ENCODE measurements around the gene C2CD2. TPM values are rescaled to one million over a fixed set of nuclear protein-coding genes. Genes with fewer than 3 reads are reported as not detected.

C2CD2 gene
- total and polyA plus RNA-seq, 2 experiments from 2014 or later = 8.7 to 12.4 TPM

GRCh38 chr21:41856572-41856971 is 97.2 kb downstream of the C2CD2 start:
- Histone ChIP-seq H3K4me1 (ENCODE audit: low read depth) (peaks cover 5% of the 10 kb centered on the region), H3K4me3 (no peak overlapping the region), H3K36me3 (no peaks in the 10 kb centered on the region), H3K9me3 (ENCODE audit: low read depth) (no peaks in the 10 kb centered on the region), H3K27ac (no peak overlapping the region), H3K27me3 (no peaks in the 10 kb centered on the region)
- TF ChIP-seq CTCF (IDR thresholded peaks at IDR 0.05; ENCODE audit: low read depth, low read length) = no peak
- no peak for DNase-seq (ENCODE audit: low read depth in 1 of 2, low spot score in 1 of 2)

GRCh38 chr21:41854426-41854995 is 99.3 kb downstream of the C2CD2 start:
- Histone ChIP-seq H3K4me1 (ENCODE audit: low read depth) (peaks cover 11% of the 10 kb centered on the region), H3K4me3 (no peak overlapping the region), H3K9me3 (ENCODE audit: low read depth) (no peaks in the 10 kb centered on the region), H3K27me3 (no peaks in the 10 kb centered on the region), H3K27ac (no peak overlapping the region), H3K36me3 (no peaks in the 10 kb centered on the region)
- no peak for DNase-seq (ENCODE audit: low read depth in 1 of 2, low spot score in 1 of 2)
- no peak for TF ChIP-seq CTCF (IDR thresholded peaks at IDR 0.05; ENCODE audit: low read depth, low read length)

- Histone ChIP-seq H3K4me3 (no peak overlapping the region), H3K36me3 (no peaks in the 10 kb centered on the region), H3K27me3 (no peaks in the 10 kb centered on the region), H3K27ac (no peak overlapping the region), H3K4me1 (ENCODE audit: low read depth) (peaks cover 14% of the 10 kb centered on the region), H3K9me3 (ENCODE audit: low read depth) (no peaks in the 10 kb centered on the region)
- TF ChIP-seq CTCF (IDR thresholded peaks at IDR 0.05; ENCODE audit: low read depth, low read length) = no peak
- DNase-seq (ENCODE audit: low read depth in 1 of 2, low spot score in 1 of 2) = no peak
Measured at GRCh38 chr21:41852929-41853320, 100.9 kb downstream of the C2CD2 start.

- Histone ChIP-seq H3K9me3 (ENCODE audit: low read depth) (no peaks in the 10 kb centered on the region), H3K27me3 (no peaks in the 10 kb centered on the region), H3K4me1 (ENCODE audit: low read depth) (peaks cover 14% of the 10 kb centered on the region), H3K36me3 (no peaks in the 10 kb centered on the region), H3K4me3 (no peak overlapping the region), H3K27ac (no peak overlapping the region)
- DNase-seq (ENCODE audit: low read depth in 1 of 2, low spot score in 1 of 2) = no peak
- TF ChIP-seq CTCF (IDR thresholded peaks at IDR 0.05; ENCODE audit: low read depth, low read length) = no peak
Measured at GRCh38 chr21:41852151-41852928, 101.5 kb downstream of the C2CD2 start.

- no peaks in the 10 kb centered on the region for H3K36me3 ChIP-seq
- TF ChIP-seq CTCF (IDR thresholded peaks at IDR 0.05; ENCODE audit: low read depth, low read length) = no peak
- no peaks in the 10 kb centered on the region for H3K27me3 ChIP-seq
Measured at GRCh38 chr21:41851090-41851790, 102.6 kb downstream of the C2CD2 start.

More at GRCh38 chr21:41851090-41851790, 102.6 kb downstream of the C2CD2 start:
- Histone ChIP-seq H3K4me3 (no peak overlapping the region), H3K9me3 (ENCODE audit: low read depth) (no peaks in the 10 kb centered on the region), H3K4me1 (ENCODE audit: low read depth) (peaks cover 21% of the 10 kb centered on the region), H3K27ac (peak overlapping the region; percentile 63)
- peak; percentile 37 to 72 for DNase-seq (ENCODE audit: low read depth in 1 of 2, low spot score in 1 of 2)

Measured in cardiac muscle cell (in vitro differentiated cells and primary cell).